PC-9 (cell line): ENCODE data around the gene SMG6. TPM values are rescaled to one million over a fixed set of nuclear protein-coding genes. Genes with fewer than 3 reads are reported as not detected.

Experiments
- BruUV-seq: library from RNA; stranded (reverse); fragments of 400-500 nt; replicated peaks from 2 replicates; lab custom pipeline; 2021; lab: Mats Ljungman, UMichigan
- CTCF ChIA-PET: fragments of 300-600 bp; sonication (Branson Sonifier 250); formaldehyde crosslinking; loops from one replicate; lab custom pipeline; 2022; ENCODE audit warnings: antibody characterized with exemption; lab: Charles Lee
- POLR2A ChIA-PET: fragments of 300-600 bp; sonication (Branson Sonifier 250); formaldehyde crosslinking; loops from one replicate; lab custom pipeline; 2022; ENCODE audit warnings: antibody characterized with exemption; ENCODE audit not compliant: unreplicated experiment; lab: Charles Lee
- DNase-seq, 2 experiments: peaks; one replicate each; pipeline versions ENCODE4 v3.0.0 to v3.0.0-alpha.2; 2015 to 2022; ENCODE audit warnings: mixed read lengths in 1 of 2
- H2AFZ ChIP-seq: fragments of 200-600 bp; sonication (generic); 2 replicates; pipeline ENCODE4 v1.8.1; 2017; ENCODE audit warnings: antibody characterized with exemption
- H3F3A ChIP-seq: fragments of 200-600 bp; sonication (generic); 2 replicates; pipeline ENCODE4 v1.8.1; 2017; ENCODE audit warnings: antibody characterized with exemption, mild to moderate bottlenecking, low read depth; ENCODE audit not compliant: insufficient read depth
- H3K27ac ChIP-seq: fragments of 200-600 bp; sonication (generic); 2 replicates; pipeline ENCODE4 v1.6.1; 2016; ENCODE audit warnings: mixed run types
- H3K27me3 ChIP-seq: fragments of 200-600 bp; sonication (generic); 2 replicates; pipeline ENCODE4 v1.6.1; 2016; ENCODE audit warnings: low read depth, mixed run types; ENCODE audit not compliant: insufficient read depth
- H3K36me3 ChIP-seq: fragments of 200-600 bp; sonication (generic); 2 replicates; pipeline ENCODE4 v1.6.1; 2016; ENCODE audit warnings: low read depth, mixed run types
- H3K4me1 ChIP-seq: fragments of 200-600 bp; sonication (generic); replicated peaks from 2 replicates; pipeline ENCODE4 v1.6.1; 2016; ENCODE audit warnings: mixed run types; ENCODE audit not compliant: insufficient read depth
- H3K4me2 ChIP-seq: fragments of 200-600 bp; sonication (generic); 2 replicates; pipeline ENCODE4 v1.6.1; 2017; ENCODE audit warnings: mixed run types
- H3K4me3 ChIP-seq: fragments of 200-600 bp; sonication (generic); 2 replicates; pipeline ENCODE4 v1.6.1; 2016; ENCODE audit warnings: mixed run types
- H3K79me2 ChIP-seq: fragments of 200-600 bp; sonication (generic); 2 replicates; pipeline ENCODE4 v1.6.1; 2017; ENCODE audit warnings: low read depth, mixed run types
- H3K9me2 ChIP-seq: fragments of 200-600 bp; sonication (generic); 2 replicates; pipeline ENCODE4 v1.8.1; 2017; ENCODE audit warnings: mild to moderate bottlenecking; ENCODE audit not compliant: insufficient read depth
- H3K9me3 ChIP-seq: fragments of 200-600 bp; sonication (generic); 2 replicates; pipeline ENCODE4 v1.8.1; 2016; ENCODE audit warnings: low read depth; ENCODE audit not compliant: insufficient read depth
- H4K20me1 ChIP-seq: fragments of 200-600 bp; sonication (generic); 2 replicates; pipeline ENCODE4 v1.8.1; 2017; ENCODE audit not compliant: insufficient read depth
- EZH2 ChIP-seq: fragments of 200-600 bp; sonication (generic); IDR thresholded peaks from 2 replicates; pipeline ENCODE4 v1.8.0; 2017; ENCODE audit warnings: antibody characterized with exemption, low read depth
- intact Hi-C: fragments of 100-400 bp; cut with micrococcal nuclease; formaldehyde crosslinking; loops from one replicate; pipeline ENCODE4 v1.10.0; 2022; ENCODE audit not compliant: unreplicated experiment
- total RNA-seq: library from RNA; stranded (reverse); gene quantifications from 2 replicates; pipeline ENCODE4 v1.2.3, GENCODE V29; 2021
- TF ChIP-seq, protein P1 (sequence below): fragments of 200-600 bp; sonication (generic); conservative IDR thresholded peaks from 2 replicates; pipeline ENCODE4 v1.6.1; 2017; ENCODE audit warnings: mixed run types, antibody characterized with exemption, mild to moderate bottlenecking, moderate library complexity

SMG6 gene
- total RNA-seq, 1 experiment from 2014 or later, result 43.1 TPM

DNA sequence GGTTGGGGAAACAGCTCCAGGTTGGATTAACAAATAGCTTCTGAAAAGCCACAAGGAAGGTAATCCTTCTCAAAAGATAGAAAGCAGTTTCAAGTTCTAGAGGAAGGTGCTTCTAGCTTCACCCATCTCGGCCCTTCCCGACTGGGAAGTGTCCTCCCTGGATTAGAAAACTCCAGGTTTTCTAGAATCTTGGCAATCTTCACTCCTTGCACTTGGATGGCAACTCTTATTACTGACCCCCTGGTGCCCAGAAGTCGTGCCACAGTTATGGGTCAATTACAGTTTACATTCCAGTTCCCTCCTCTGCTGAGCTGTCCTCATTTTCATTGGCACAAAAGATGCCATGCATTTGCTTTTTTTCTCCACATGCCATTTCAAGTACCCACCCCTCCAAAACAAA, 65.6 kb downstream of the SMG6 start:
- intact Hi-C loops, result no loop called here
- Histone ChIP-seq H3F3A (peaks cover 17% of the 10 kb centered on the region), H3K4me1 (peaks cover 12% of the 10 kb centered on the region), H3K4me3 (no peak overlapping the region), H4K20me1 (no peaks in the 10 kb centered on the region), H2AFZ (no peak overlapping the region), H3K79me2 (no peaks in the 10 kb centered on the region), H3K27me3 (no peaks in the 10 kb centered on the region), H3K36me3 (0 out of 2 replicates have a peak, but pooled peaks cover 7% of the 10 kb centered on the region), H3K9me3 (no peaks in the 10 kb centered on the region), H3K27ac (no peak overlapping the region), H3K9me2 (no peaks in the 10 kb centered on the region), H3K4me2 (no peak overlapping the region)
- no peak for DNase-seq
- POLR2A ChIA-PET, result no interaction called here
- CTCF ChIA-PET, result no interaction called here
- TF ChIP-seq EZH2, result no peak
- TF ChIP-seq, protein P1, sequence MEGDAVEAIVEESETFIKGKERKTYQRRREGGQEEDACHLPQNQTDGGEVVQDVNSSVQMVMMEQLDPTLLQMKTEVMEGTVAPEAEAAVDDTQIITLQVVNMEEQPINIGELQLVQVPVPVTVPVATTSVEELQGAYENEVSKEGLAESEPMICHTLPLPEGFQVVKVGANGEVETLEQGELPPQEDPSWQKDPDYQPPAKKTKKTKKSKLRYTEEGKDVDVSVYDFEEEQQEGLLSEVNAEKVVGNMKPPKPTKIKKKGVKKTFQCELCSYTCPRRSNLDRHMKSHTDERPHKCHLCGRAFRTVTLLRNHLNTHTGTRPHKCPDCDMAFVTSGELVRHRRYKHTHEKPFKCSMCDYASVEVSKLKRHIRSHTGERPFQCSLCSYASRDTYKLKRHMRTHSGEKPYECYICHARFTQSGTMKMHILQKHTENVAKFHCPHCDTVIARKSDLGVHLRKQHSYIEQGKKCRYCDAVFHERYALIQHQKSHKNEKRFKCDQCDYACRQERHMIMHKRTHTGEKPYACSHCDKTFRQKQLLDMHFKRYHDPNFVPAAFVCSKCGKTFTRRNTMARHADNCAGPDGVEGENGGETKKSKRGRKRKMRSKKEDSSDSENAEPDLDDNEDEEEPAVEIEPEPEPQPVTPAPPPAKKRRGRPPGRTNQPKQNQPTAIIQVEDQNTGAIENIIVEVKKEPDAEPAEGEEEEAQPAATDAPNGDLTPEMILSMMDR, result no peak
- BruUV-seq, result no TSS peak

DNA sequence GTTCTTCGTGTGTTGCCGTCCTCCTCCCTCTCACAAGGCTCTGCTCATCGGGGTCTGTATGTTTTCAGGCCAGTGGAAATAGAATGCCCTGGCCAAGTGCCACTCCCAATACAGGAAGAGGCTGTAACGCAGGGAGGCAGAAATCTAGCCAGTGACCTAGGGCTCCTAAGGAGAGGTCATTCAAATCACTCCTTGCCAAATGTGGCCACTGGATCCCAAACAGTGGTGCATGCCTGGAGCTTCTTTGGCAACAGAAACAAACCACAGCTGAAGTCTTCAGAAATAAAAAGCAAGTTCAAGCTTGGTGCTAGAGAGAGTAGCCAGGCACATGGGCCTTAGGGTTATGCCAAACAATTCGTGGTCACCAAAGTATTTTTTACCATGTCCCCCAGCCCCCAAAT, 66.1 kb downstream of the SMG6 start:
- no peak for TF ChIP-seq EZH2
- TF ChIP-seq, protein P1, result no peak
- H2AFZ ChIP-seq, result no peak overlapping the region
- H3F3A ChIP-seq, result peaks cover 17% of the 10 kb centered on the region
- ChIA-PET CTCF (no interaction called here), POLR2A (no interaction called here)
- peaks cover 12% of the 10 kb centered on the region for H3K4me1 ChIP-seq
- no peaks in the 10 kb centered on the region for H3K27me3 ChIP-seq
- H3K27ac ChIP-seq, result no peak overlapping the region
- H4K20me1 ChIP-seq, result no peaks in the 10 kb centered on the region
- H3K9me3 ChIP-seq, result no peaks in the 10 kb centered on the region
- H3K79me2 ChIP-seq, result no peaks in the 10 kb centered on the region
- intact Hi-C loops, result no loop called here
- H3K36me3 ChIP-seq, result 0 out of 2 replicates have a peak, but pooled peaks cover 7% of the 10 kb centered on the region
- no peaks in the 10 kb centered on the region for H3K9me2 ChIP-seq
- no TSS peak for BruUV-seq
- DNase-seq, result no peak
- H3K4me2 ChIP-seq, result no peak overlapping the region
- no peak overlapping the region for H3K4me3 ChIP-seq

DNA sequence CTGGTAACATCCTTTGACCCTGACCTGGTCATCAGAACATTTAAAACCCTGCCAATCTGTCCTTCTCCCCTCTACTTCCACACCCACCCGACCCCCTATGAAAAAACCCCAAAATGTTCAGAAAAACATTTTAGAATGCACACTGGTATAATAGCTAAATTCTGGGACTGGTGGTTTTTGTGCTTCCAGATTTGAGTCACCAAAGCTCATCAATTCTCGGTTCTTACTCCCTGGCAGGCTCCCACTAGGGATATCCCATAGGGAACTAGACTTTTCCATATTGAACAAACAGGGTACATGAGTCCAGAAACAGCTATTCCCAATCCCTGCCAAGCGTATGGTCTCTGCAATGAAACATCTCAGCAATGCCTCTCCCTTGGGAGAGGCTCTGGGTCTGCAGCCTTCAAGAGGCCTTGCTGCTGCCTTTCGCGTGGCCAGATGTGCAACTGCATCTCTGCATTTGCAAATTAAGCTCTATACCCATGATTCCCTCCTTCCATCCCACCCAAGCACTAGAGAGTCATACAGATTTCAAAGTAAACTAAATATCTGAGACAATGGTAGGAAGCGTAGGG, 67.7 kb downstream of the SMG6 start:
- intact Hi-C loops, result no loop called here
- ChIA-PET POLR2A (no interaction called here), CTCF (interaction anchor here (0.6 kb wide), 3 partner anchors 16 to 314 kb away, joined by 4 to 6 read pairs (median 4); no protein-coding TSS in a partner anchor)
- TF ChIP-seq, protein P1, result no peak
- no peak for TF ChIP-seq EZH2
- no peak overlapping the region for H3K4me2 ChIP-seq
- H2AFZ ChIP-seq, result no peak overlapping the region
- no peaks in the 10 kb centered on the region for H3K27me3 ChIP-seq
- peaks cover 12% of the 10 kb centered on the region for H3F3A ChIP-seq
- H3K79me2 ChIP-seq, result no peaks in the 10 kb centered on the region
- H3K4me3 ChIP-seq, result no peak overlapping the region
- H3K9me2 ChIP-seq, result no peaks in the 10 kb centered on the region
- H3K4me1 ChIP-seq, result peaks cover 12% of the 10 kb centered on the region
- H3K27ac ChIP-seq, result no peak overlapping the region
- DNase-seq, result no peak
- H3K9me3 ChIP-seq, result no peaks in the 10 kb centered on the region
- no TSS peak for BruUV-seq
- 0 out of 2 replicates have a peak, but pooled peaks cover 7% of the 10 kb centered on the region for H3K36me3 ChIP-seq
- H4K20me1 ChIP-seq, result no peaks in the 10 kb centered on the region
